ENCODE results near the gene ABCC4.

Gene ABCC4

GRCh38 chr13:95035311-95036109 is 265.7 kb downstream of the ABCC4 start:
- no peak overlapping the region for H3K27ac ChIP-seq (ENCODE audit: low read length)
- peaks cover 6% of the 10 kb centered on the region for H3K4me1 ChIP-seq (ENCODE audit: low read length)
- H3K4me3 ChIP-seq (ENCODE audit: low read length) = no peak overlapping the region
- H2AFZ ChIP-seq (ENCODE audit: low read depth, low read length) = no peak overlapping the region
- H3K79me2 ChIP-seq (ENCODE audit: low read length) = no peaks in the 10 kb centered on the region
- H3K36me3 ChIP-seq (replicated peaks; ENCODE audit: low read depth, low read length) = no peaks in the 10 kb centered on the region
- no peak for TF ChIP-seq CTCF (IDR thresholded peaks at IDR 0.05; ENCODE audit: low read depth, low read length)
- no peak for TF ChIP-seq EZH2phosphoT487 (IDR thresholded peaks at IDR 0.05; ENCODE audit: low read depth)
- H3K9me3 ChIP-seq (ENCODE audit: insufficient read depth, low read length) = no peaks in the 10 kb centered on the region
- H3K27me3 ChIP-seq (ENCODE audit: low read depth, low read length) = no peaks in the 10 kb centered on the region
- no peak overlapping the region for H3K4me2 ChIP-seq (ENCODE audit: low read length)
- no peak overlapping the region for H3K9ac ChIP-seq (ENCODE audit: low read length)
- no peaks in the 10 kb centered on the region for H4K20me1 ChIP-seq (ENCODE audit: insufficient read depth, low read length)

GRCh38 chr13:95033890-95034289 is 267.4 kb downstream of the ABCC4 start:
- H3K79me2 ChIP-seq (ENCODE audit: low read length) = no peaks in the 10 kb centered on the region
- H3K9me3 ChIP-seq (ENCODE audit: insufficient read depth, low read length) = no peaks in the 10 kb centered on the region
- H3K4me3 ChIP-seq (ENCODE audit: low read length) = no peak overlapping the region
- H2AFZ ChIP-seq (ENCODE audit: low read depth, low read length) = no peak overlapping the region
- no peak overlapping the region for H3K27ac ChIP-seq (ENCODE audit: low read length)
- TF ChIP-seq EZH2phosphoT487 (IDR thresholded peaks at IDR 0.05; ENCODE audit: low read depth) (no peak), CTCF (IDR thresholded peaks at IDR 0.05; ENCODE audit: low read depth, low read length) (no peak)
- H3K36me3 ChIP-seq (replicated peaks; ENCODE audit: low read depth, low read length) = no peaks in the 10 kb centered on the region
- H4K20me1 ChIP-seq (ENCODE audit: insufficient read depth, low read length) = no peaks in the 10 kb centered on the region
- no peaks in the 10 kb centered on the region for H3K27me3 ChIP-seq (ENCODE audit: low read depth, low read length)
- no peak overlapping the region for H3K9ac ChIP-seq (ENCODE audit: low read length)
- no peak overlapping the region for H3K4me2 ChIP-seq (ENCODE audit: low read length)
- H3K4me1 ChIP-seq (ENCODE audit: low read length) = peaks cover 6% of the 10 kb centered on the region

GRCh38 chr13:95032121-95032520 is 269.1 kb downstream of the ABCC4 start:
- H3K27me3 ChIP-seq (ENCODE audit: low read depth, low read length) = no peaks in the 10 kb centered on the region
- no peaks in the 10 kb centered on the region for H4K20me1 ChIP-seq (ENCODE audit: insufficient read depth, low read length)
- no peak overlapping the region for H3K27ac ChIP-seq (ENCODE audit: low read length)
- H3K4me2 ChIP-seq (ENCODE audit: low read length) = no peak overlapping the region
- no peaks in the 10 kb centered on the region for H3K9me3 ChIP-seq (ENCODE audit: insufficient read depth, low read length)
- H3K36me3 ChIP-seq (replicated peaks; ENCODE audit: low read depth, low read length) = no peaks in the 10 kb centered on the region
- H2AFZ ChIP-seq (ENCODE audit: low read depth, low read length) = no peak overlapping the region
- H3K79me2 ChIP-seq (ENCODE audit: low read length) = no peaks in the 10 kb centered on the region
- TF ChIP-seq EZH2phosphoT487 (IDR thresholded peaks at IDR 0.05; ENCODE audit: low read depth) = no peak
- TF ChIP-seq CTCF (IDR thresholded peaks at IDR 0.05; ENCODE audit: low read depth, low read length) = no peak
- H3K4me3 ChIP-seq (ENCODE audit: low read length) = no peak overlapping the region
- peaks cover 6% of the 10 kb centered on the region for H3K4me1 ChIP-seq (ENCODE audit: low read length)
- H3K9ac ChIP-seq (ENCODE audit: low read length) = no peak overlapping the region

GRCh38 chr13:95030821-95031343 is 270.4 kb downstream of the ABCC4 start:
- Histone ChIP-seq H3K4me1 (ENCODE audit: low read length) (peaks cover 6% of the 10 kb centered on the region), H2AFZ (ENCODE audit: low read depth, low read length) (no peak overlapping the region), H3K27ac (ENCODE audit: low read length) (no peak overlapping the region), H3K9ac (ENCODE audit: low read length) (no peak overlapping the region), H3K27me3 (ENCODE audit: low read depth, low read length) (no peaks in the 10 kb centered on the region), H3K4me2 (ENCODE audit: low read length) (no peak overlapping the region), H3K9me3 (ENCODE audit: insufficient read depth, low read length) (no peaks in the 10 kb centered on the region), H4K20me1 (ENCODE audit: insufficient read depth, low read length) (no peaks in the 10 kb centered on the region), H3K36me3 (replicated peaks; ENCODE audit: low read depth, low read length) (no peaks in the 10 kb centered on the region), H3K79me2 (ENCODE audit: low read length) (no peaks in the 10 kb centered on the region), H3K4me3 (ENCODE audit: low read length) (no peak overlapping the region)
- no peak for TF ChIP-seq EZH2phosphoT487 (IDR thresholded peaks at IDR 0.05; ENCODE audit: low read depth)
